Stimulated activated CD4-positive, alpha-beta T cell treated with anti-CD3 and anti-CD28 coated beads, Interleukin-12 subunit alpha, Interleukin-12 subunit beta, amount 100 ng/mL, for 4 hours (primary cell): ENCODE measurements around the gene SV2C.
"Not testable (repeated sequence)": the region's sequence is repeated elsewhere in the genome, so short reads cannot be mapped to it uniquely, and the experiment has no call there.

Experiments
- DNase-seq: peaks from one replicate; pipeline ENCODE4 v3.0.0-alpha.2; 2020

The SV2C gene

DNA sequence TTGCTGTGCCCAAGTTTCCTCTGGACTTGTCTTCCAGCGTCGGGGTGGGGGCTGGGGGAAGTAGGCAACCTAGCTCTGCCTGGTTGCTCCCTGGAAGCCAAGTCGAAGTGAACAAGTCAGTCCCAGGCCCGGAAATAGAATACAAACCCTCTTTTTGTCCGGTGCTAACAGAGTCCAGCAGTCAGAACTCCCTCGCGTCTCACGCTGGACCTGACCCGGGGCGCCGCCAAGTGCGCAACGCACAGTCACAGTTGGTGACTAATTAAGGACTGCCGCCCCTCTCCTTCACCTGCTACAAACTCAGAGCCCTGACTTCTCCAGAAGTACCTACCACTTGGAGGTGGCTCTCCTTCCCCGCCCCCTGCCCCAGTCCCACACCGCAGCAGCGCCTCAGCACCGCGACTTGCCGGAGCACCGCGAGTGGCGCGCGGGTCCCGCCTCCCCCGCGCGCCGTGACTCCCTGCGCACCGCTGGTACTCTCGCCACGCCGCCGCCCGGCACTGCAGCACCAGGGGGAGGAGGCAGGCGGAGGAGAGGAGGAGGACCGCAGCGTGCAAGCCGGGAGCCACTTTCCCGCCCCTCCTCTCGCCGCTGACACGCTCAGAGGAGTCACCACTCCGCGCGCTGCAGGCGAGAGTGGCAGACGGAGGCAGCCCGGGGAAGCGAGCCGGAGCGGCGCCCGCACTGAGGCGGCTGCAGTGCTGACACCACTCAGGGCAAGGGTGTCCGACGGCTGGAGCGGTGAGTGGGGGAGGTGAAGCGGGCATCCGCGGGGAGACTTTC, at the start of gene SV2C:
SV2C (plus strand) TSS at position 612 of the 783 bp plus-strand sequence. CDS start 48,368 bp downstream, outside the sequence.
- no peak for DNase-seq

DNA sequence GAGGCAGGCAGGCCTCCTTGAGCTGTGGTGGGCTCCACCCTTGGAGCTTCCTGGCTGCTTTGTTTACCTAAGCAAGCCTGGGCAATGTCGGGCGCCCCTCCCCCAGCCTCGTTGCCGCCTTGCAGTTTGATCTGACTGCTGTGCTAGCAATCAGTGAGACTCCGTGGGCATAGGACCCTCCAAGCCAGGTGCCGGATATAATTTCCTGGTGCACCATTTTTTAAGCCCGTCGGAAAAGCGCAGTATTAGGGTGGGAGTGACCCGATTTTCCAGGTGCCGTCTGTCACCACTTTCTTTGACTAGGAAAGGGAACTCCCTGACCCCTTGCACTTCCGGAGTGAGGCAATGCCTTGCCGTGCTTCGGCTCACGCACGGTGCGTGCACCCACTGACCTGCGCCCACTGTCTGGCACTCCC, 45.4 kb upstream of the SV2C start:
- not testable (repeated sequence) for DNase-seq

DNA sequence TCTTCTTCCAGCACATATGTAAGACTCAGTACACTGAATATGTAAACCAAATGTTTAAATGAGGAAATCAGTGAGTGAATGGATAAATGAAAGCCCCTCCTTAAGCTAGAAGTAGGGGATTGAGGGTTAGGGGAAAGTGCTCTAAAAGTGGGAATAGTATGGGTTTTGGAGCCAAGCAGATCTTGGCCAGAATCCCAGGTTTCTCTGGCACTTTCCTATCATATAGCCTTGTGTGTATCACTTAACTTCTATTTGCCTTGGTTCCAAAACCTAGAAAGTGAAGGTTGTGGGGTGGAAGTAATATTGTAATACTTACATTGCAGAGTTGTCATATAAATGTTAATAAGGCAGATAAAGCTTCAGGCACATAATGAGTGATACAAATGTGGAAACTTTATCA, 45.0 kb upstream of the SV2C start:
- no peak for DNase-seq

GRCh38 chr5:76040806-76041205, 42.4 kb upstream of the SV2C start:
- DNase-seq, result no peak

GRCh38 chr5:76041863-76042262, 41.3 kb upstream of the SV2C start:
- DNase-seq, result no peak

GRCh38 chr5:76046741-76047140, 36.4 kb upstream of the SV2C start:
- no peak for DNase-seq

- DNase-seq, result no peak
Observed at GRCh38 chr5:76050134-76050533, 33.0 kb upstream of the SV2C start.

GRCh38 chr5:76062502-76063041, 20.6 kb upstream of the SV2C start:
- no peak for DNase-seq

GRCh38 chr5:76065258-76065657, 17.9 kb upstream of the SV2C start:
- DNase-seq, result no peak

- DNase-seq, result no peak
Observed at GRCh38 chr5:76069061-76069735, 14.0 kb upstream of the SV2C start.

DNA sequence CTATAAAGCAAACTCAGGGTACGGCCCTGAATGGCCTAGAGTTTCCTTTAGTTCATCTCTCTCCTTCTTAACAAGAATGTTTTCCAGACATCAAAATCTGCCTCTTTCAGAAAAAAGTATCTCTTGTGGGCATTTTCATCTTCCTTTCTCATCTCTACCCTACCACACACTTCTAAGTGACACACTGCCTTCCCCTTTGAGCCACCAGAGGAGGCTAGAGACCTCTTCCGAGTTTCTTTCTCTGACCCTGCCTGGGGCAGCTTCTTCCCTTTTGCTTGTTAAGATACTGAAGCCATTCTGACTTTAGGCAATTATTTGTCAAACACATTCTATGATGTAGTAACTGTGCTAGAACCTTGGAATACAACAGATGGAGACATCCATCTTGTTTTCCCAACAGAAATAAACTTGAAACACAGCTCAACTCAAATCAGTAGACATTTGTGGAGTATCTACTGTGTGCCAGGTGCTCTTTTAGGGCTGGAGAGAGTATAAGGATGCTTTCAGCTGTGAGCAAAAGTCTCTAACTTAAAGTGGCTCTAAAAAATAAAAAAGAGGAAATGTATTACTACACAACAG, 8.6 kb upstream of the SV2C start:
- DNase-seq, result no peak

DNA sequence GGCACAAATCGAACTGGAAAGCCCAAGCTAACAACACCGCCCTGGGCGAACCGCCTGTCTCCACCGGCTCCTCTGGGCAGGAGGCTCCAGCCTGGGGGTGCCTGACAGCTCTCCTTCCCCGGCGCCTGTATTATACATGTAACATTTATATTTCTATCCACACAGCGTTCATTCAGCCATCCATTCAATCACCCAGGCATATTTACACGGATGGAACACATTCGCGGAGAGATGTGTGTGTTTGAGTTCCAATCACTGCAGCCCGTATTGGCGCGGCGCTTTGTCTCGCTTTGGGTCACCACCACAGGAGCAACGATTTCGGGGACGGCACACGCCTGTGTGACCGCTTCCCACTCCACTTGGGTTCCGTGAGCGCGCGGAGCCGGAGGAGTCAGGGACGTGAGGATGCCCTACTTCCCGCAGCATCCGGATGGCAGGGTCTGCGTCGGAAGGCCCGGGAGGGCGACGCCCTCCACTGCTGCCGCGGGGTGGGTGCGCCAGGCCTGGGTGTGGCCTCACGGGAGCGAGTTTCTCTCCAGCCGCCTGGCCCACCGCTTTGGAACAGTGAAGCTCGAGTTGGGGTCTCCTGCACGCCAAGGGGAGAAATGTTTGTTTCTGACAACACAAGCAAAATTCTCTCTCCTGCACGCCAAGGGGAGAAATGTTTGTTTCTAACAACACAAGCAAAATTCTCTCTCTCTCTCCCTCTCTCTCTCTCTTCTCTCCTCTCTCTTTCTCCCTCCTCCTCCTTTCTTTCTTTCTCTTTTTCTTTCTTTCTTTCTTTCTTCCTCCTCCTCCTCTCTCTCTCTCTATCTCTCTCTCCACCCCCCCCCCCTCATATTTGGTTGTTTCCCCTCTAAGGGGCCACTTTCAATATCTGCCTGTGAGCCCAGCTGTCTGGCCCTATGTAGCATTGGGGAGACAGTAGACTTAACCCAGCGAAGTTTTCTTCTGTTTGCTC, 1.1 kb upstream of the SV2C start:
- no peak for DNase-seq

DNA sequence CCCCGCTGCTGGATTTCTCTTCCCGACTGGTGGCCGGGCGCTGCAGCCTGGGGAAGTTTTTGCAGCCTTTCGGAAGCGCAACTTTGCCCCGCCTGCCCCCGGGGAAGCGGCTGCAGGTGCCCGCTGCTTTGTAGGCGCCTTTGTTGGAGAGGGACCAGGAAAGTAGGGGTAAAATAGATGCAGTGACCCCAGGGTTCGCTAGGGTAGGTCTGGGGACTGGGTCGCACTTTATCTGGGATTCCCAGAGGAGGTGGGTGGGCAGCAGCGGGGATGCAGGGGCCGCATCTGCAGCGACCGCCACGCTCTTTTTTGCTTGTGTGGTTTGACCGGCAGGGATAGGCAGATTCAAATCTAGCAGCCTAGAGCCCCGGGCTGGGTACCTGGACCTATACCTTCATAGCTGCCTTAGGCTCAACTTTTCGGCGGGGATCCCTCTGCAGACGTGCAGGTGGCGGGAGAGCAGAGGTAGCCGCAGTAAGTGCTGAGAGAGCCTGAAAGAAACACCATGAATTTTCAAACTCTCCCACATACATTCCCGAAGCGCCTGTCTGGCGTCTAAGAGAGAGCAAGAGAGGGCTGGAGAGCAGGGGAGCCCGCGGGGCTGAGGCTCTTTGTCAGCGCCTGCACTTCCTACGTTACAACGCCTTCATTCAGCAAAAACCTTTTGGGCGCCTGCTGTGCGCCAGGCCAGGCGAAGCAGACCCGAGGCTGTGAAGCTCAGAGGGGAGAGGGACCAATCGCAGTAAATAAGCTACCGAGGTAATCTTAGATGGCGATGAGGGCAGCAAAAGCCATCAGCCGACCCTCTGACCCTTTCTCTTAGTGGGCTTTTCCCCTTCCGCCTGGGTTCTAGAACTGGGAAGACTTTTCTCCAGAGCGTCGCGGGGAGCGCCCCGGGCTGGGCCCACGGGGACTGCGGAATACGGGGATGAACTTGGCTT, 642 bp downstream of the SV2C start:
- DNase-seq, result no peak

DNA sequence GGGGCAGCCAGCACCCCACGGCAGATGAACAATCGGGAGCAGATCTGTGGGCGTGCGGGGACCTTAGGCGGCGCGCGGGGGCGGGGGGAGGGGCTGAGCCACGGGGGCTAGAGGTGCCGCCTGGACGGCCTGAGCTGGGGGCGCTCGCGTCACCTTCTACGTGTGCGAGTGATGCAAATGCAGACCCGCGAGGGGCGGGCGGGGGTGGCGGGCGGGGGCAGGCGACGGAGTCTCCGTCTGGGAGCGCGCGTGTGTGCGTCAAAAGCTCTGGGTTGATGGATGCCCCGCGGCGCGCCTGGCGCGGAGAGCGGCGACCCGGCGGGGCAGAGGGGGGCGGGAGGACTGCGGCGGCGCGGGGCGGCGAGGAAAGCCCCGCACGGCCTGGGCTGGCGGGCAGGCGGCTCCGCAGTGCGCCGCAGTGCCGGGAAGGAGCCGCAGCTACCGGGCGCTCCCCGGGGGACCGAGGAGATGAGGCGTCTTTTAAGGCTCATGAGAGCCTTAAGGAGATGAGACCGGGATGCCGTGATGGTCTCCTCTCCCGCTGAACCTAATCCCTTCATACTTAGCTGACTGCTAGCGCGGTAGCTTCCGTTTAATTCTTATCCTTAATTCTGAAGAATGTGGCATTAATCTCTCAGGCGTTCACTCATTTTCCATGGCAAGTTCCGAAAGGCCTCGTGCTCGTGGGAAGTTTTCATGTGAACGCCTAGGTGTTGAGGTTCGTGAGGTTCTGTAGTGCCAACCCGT, 1.5 kb downstream of the SV2C start:
- DNase-seq, result no peak

GRCh38 chr5:76085243-76085579, 2.0 kb downstream of the SV2C start:
- DNase-seq, result no peak

- no peak for DNase-seq
Observed at GRCh38 chr5:76086095-76086494, 2.9 kb downstream of the SV2C start.

GRCh38 chr5:76089156-76089555, 6.0 kb downstream of the SV2C start:
- DNase-seq, result not testable (repeated sequence)

- no peak for DNase-seq
Observed at GRCh38 chr5:76091351-76091750, 8.2 kb downstream of the SV2C start.

- DNase-seq, result no peak
Observed at GRCh38 chr5:76099286-76099702, 16.1 kb downstream of the SV2C start.

GRCh38 chr5:76099756-76100155, 16.6 kb downstream of the SV2C start:
- DNase-seq, result no peak

DNA sequence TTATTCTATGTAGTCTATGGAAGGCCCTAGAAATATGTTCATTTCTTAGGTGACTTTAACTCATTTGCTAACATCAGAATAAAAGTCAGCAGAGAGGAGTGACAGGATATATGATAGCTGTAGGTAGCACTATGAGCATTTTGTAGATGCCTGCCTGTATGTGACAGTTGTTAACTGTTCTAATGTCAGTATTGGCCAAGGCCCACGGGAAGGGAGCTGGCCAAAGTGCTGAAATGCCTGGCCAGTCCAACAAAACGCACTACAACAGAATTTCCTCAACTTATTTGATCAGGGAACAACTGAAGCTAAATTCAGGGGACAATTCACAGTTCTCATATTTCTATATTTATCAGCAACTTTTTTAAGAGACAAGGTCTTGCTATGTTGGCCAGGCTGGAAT, 20.8 kb downstream of the SV2C start:
- DNase-seq, result no peak
